ENCODE data around the gene GTF2H4.

GTF2H4 gene

DNA sequence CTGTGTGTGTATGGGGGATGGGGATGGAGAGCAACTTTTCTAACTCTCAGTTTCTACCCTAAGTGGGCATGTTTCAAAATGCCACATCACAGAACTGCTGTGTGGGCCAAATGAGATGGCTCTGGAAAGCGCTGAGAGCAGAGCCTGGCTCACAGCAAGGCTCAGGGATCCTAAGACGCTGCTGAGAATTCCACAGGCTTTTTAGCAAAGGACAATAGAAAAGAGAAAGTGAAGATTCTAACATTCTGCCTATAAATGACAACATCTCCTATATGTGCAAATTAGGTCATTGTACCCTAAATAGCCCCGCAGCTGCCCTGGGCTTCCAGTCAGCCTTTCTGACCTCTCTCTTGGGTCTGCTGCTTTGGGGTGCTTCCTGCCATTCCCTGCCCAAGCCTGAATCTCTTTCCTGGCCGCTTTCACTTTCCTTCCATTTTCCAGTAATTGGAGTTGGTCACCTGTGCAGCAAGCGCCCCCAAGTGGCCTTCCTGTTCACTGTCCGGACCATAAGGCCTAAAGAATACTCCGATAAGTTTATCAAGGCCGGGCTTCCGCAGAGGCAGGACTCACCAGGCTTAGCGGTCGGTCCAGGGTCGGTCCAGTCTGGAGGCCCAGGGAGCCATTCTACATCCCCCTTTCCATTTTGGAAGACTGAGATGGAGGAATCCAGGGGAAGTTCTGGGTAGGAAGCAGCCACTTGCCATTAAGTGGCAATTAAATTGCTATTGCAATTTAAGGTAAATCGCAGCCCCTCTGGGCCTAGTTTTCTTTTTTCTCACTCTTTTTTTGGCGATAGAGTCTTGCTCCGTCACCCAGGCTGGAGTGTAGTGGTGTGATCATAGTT, 30.4 kb upstream of the GTF2H4 start:
- no peaks in the 10 kb centered on the region for H3K27me3 ChIP-seq (ENCODE audit: insufficient read depth, low read depth, severe bottlenecking)
- TF ChIP-seq, protein P1, sequence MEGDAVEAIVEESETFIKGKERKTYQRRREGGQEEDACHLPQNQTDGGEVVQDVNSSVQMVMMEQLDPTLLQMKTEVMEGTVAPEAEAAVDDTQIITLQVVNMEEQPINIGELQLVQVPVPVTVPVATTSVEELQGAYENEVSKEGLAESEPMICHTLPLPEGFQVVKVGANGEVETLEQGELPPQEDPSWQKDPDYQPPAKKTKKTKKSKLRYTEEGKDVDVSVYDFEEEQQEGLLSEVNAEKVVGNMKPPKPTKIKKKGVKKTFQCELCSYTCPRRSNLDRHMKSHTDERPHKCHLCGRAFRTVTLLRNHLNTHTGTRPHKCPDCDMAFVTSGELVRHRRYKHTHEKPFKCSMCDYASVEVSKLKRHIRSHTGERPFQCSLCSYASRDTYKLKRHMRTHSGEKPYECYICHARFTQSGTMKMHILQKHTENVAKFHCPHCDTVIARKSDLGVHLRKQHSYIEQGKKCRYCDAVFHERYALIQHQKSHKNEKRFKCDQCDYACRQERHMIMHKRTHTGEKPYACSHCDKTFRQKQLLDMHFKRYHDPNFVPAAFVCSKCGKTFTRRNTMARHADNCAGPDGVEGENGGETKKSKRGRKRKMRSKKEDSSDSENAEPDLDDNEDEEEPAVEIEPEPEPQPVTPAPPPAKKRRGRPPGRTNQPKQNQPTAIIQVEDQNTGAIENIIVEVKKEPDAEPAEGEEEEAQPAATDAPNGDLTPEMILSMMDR (IDR thresholded peaks at IDR 0.05; ENCODE audit: low read depth, low read length): peak; percentile 91
- no peaks in the 10 kb centered on the region for H3K36me3 ChIP-seq
- H3K9me3 ChIP-seq (ENCODE audit: severe bottlenecking): peaks cover 8% of the 10 kb centered on the region
- no peak overlapping the region for H3K4me3 ChIP-seq (ENCODE audit: low read depth, low read length)
- peak; percentile 94 for DNase-seq
- no peak overlapping the region for H3K27ac ChIP-seq

GRCh38 chr6:30879684-30880427, 28.2 kb upstream of the GTF2H4 start:
- TF ChIP-seq, protein P1 (IDR thresholded peaks at IDR 0.05; ENCODE audit: low read depth, low read length): no peak
- peaks cover 3% of the 10 kb centered on the region for H3K9me3 ChIP-seq (ENCODE audit: severe bottlenecking)
- H3K4me3 ChIP-seq (ENCODE audit: low read depth, low read length): no peak overlapping the region
- no peaks in the 10 kb centered on the region for H3K27me3 ChIP-seq (ENCODE audit: insufficient read depth, low read depth, severe bottlenecking)
- no peak for DNase-seq
- H3K27ac ChIP-seq: no peak overlapping the region
- H3K36me3 ChIP-seq: no peaks in the 10 kb centered on the region

- Histone ChIP-seq H3K9me3 (ENCODE audit: severe bottlenecking) (no peaks in the 10 kb centered on the region), H3K4me3 (ENCODE audit: low read depth, low read length) (peak overlapping the region; percentile 30), H3K36me3 (peaks cover 2% of the 10 kb centered on the region), H3K27ac (peak overlapping the region; percentile 7; the same call in 1 of the 2 replicates), H3K27me3 (ENCODE audit: insufficient read depth, low read depth, severe bottlenecking) (no peaks in the 10 kb centered on the region)
- DNase-seq: peak; percentile 68
- TF ChIP-seq, protein P1 (IDR thresholded peaks at IDR 0.05; ENCODE audit: low read depth, low read length): no peak
These were observed 27.2 kb upstream of the GTF2H4 start for GRCh38 chr6:30880698-30881252.

- Histone ChIP-seq H3K4me3 (ENCODE audit: low read depth, low read length) (no peak overlapping the region), H3K9me3 (ENCODE audit: severe bottlenecking) (no peaks in the 10 kb centered on the region), H3K27me3 (ENCODE audit: insufficient read depth, low read depth, severe bottlenecking) (no peaks in the 10 kb centered on the region), H3K27ac (peak overlapping the region; percentile 84; the same call in 1 of the 2 replicates), H3K36me3 (peaks cover 4% of the 10 kb centered on the region)
- peak; percentile 78 for DNase-seq
- TF ChIP-seq, protein P1 (IDR thresholded peaks at IDR 0.05; ENCODE audit: low read depth, low read length): no peak
These were observed 26.4 kb upstream of the GTF2H4 start for GRCh38 chr6:30881392-30882203.

- TF ChIP-seq, protein P1 (IDR thresholded peaks at IDR 0.05; ENCODE audit: low read depth, low read length): no peak
- H3K4me3 ChIP-seq (ENCODE audit: low read depth, low read length): no peak overlapping the region
- H3K27me3 ChIP-seq (ENCODE audit: insufficient read depth, low read depth, severe bottlenecking): no peaks in the 10 kb centered on the region
- no peak for DNase-seq
- peaks cover 4% of the 10 kb centered on the region for H3K36me3 ChIP-seq
- peak overlapping the region; percentile 84 for H3K27ac ChIP-seq
- no peaks in the 10 kb centered on the region for H3K9me3 ChIP-seq (ENCODE audit: severe bottlenecking)
These were observed 25.7 kb upstream of the GTF2H4 start for GRCh38 chr6:30882204-30882758.

Measured in WERI-Rb-1 (cell line).